CD4-positive, alpha-beta T cell treated with Interleukin-4 for 4 hours (primary cell): Measurements from ENCODE around the gene RASA3.
"Not testable (repeated sequence)": the region's sequence is repeated elsewhere in the genome, so short reads cannot be mapped to it uniquely, and the experiment has no call there.

Experiments
- DNase-seq: peaks from one replicate; pipeline ENCODE4 v3.0.0-alpha.2; 2020

The RASA3 gene

GRCh38 chr13:114155320-114155719, 22.9 kb upstream of the RASA3 start:
- no peak for DNase-seq

- no peak for DNase-seq
These were observed 22.1 kb upstream of the RASA3 start for GRCh38 chr13:114154476-114154875.

DNA sequence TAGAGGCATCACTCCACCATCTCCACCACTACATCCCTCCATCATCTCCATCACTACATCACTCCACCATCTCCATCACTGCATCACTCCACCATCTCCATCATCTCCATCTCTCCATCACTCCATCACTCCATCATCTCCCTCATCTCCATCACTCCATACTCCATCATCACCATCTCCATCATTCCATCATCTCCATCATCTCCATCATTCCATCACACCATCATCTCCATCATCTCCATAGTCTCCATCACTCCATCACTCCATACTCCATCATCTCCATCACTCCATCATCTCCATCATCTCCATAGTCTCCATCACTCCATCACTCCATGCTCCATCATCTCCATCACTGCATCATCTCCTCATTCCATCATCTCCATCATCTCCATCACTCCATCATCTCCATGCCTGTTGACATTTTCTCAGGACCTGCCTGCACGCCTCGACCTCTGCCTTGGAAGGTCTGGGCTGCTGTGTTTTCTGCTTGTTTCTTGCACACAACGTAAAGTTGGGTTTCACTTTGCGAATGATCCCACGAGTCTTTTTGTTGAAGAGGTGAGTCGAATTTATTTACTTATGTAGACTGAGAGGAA, 21.2 kb upstream of the RASA3 start:
- DNase-seq: no peak

- no peak for DNase-seq
These were observed 20.5 kb upstream of the RASA3 start for GRCh38 chr13:114152831-114153371.

DNA sequence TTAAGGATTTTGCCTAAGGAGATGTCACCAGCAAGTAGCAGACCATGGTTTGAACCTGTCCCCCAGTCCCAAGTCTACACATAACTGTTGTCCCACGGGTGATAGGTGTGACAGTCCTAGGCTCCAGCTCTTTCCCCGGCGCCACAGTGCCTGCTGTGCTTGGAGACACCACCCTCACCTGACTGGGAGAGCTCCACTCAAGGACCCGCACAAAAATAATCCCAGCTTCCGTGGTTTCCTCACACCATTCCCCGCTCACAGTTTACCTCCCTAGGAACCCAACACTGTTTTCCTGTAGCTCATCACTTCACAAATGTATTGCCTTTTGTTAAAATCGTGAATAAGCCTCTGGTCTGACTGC, 19.8 kb upstream of the RASA3 start:
- DNase-seq: no peak

DNA sequence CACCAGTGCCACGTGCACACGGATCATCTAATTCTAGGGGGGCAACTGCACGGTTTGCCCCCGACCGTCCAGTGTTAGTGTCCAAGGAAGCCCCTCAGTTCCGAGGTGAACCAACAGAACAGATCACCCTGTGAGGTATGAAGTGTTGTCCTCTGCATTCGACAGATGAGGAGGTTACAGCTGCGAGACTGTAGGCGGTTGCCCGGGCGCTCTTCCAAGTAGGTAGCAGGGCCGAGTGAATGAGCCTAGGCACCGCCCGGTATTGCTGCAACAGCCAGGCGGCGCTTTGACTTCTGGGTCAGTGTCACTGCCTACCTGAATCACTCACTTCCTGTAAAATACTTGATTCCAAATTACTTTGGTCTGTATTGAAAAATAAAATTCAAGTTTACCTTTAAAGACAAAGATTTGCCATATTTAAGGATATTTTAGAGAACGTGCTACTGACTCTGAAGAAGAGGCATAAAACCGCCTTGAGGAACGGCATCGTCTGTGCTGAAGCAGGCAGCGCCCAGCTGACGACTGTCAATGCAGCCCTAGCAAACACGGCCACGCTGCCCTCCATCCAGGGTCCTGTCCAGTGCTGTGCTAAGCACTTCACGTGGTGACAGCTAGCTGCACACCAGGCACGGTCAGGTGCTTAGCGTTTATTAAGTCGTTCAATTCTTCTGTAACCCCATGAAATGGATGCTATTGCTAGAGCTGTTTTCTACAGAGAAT, 19.3 kb upstream of the RASA3 start:
- peak; percentile 73 for DNase-seq

GRCh38 chr13:114151031-114151430, 18.6 kb upstream of the RASA3 start:
- no peak for DNase-seq

GRCh38 chr13:114149774-114150740, 17.6 kb upstream of the RASA3 start:
- no peak for DNase-seq

DNA sequence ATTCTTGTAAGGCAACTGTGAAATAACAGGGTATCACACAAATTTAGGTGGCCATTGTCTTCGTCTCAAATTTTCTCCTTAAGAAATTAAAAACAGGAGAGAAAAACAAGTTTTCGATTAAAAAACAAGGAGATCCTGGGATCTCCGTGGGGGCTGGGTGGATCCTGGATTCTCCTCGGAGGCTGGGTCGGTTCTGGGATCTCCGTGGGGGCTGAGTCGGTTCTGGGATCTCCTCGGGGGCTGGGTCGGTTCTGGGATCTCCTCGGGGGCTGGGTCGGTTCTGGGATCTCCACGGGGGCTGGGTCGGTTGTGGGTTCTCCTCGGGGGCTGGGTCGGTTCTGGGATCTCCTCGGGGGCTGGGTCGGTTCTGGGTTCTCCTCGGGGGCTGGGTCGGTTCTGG, 16.5 kb upstream of the RASA3 start:
- DNase-seq: not testable (repeated sequence)

GRCh38 chr13:114148521-114148855, 16.1 kb upstream of the RASA3 start:
- peak; percentile 97 for DNase-seq

DNA sequence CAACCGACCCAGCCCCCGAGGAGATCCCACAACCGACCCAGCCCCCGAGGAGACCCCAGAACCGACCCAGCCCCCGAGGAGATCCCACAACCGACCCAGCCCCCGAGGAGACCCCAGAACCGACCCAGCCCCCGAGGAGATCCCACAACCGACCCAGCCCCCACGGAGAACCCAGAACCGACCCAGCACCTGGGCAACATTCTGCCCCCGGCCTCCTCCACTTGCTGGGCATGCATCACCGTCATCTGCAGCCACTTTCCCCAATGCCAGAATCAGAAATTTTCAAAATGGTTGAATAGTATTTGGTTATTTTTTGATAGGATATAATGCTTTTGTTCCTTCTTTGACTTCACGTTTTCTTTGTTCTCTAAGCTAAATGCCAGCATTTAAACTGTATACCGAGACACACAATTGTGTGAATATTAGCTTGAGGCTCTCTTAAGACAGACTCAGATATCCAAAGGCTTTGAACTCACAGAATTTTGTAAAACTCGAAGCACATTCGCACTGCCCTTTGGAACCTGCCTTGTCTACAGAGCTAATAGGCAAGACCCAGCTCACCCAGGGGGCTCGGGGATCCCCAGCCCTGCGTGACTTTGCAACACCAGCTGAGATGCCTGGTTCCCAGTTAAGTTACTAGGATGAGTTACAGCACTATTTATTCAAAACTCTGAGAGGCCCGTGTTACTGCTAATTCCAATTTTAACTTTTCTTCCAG, 15.5 kb upstream of the RASA3 start:
- DNase-seq: no peak

DNA sequence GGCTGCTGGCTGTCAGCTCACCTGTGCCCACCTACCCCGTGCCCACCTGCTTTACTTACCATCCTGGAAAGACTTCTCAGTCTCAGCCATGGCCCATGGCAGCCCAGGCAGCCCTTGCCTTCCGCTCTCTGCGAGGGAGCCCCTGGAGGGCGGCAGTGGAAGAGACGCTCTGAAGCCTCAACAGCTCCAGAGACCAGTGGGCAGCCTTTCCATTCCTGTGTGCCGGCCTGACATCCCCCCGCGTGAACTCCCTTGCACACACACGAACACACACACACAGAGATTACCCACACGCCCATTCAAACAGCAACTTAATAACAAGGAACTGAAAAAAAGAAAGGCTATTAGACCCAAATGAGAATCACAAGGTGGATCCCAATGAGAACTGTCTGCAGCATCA, 14.2 kb upstream of the RASA3 start:
- DNase-seq: no peak

- no peak for DNase-seq
These were observed 13.8 kb upstream of the RASA3 start for GRCh38 chr13:114146173-114146572.

DNA sequence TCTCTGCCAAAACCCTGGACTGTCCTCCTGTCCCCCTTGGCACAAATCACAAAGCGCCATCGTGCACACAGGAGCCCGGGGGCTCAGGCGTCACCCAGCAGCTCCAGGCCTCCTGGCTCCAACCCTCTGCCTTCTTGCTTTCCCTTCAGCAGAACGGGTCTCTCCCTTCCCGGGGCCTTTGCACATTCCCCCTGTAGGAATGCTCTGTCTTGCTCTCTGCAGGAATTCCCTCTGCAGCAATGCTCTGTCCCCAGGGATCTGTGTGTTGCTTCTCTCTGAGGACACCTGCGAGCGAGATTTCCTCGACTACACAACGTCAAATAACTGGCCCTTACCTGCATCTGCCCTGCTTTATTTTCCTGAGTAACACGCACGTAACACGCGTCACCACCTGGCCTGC, 13.3 kb upstream of the RASA3 start:
- no peak for DNase-seq

DNA sequence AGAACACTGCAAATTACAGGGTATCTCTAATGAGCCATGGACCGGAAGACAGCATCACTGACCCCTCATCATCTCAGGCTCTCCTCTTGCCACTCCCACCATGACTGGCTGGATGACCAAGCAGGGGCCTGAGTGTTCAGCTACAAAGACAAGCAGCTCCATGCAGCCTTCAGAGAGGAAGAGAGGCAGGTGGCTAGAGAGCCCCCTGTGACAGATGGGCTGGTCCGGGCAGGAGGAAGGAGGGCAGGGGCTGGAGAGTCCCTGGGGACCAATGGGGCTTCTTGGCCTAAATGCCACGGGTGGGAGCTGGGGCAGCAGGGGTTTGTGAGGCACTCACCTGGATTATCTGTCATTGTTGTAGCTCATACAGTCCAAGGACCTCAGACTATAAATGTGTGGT, 12.8 kb upstream of the RASA3 start:
- no peak for DNase-seq

- no peak for DNase-seq
These were observed 12.3 kb upstream of the RASA3 start for GRCh38 chr13:114144606-114145244.

DNA sequence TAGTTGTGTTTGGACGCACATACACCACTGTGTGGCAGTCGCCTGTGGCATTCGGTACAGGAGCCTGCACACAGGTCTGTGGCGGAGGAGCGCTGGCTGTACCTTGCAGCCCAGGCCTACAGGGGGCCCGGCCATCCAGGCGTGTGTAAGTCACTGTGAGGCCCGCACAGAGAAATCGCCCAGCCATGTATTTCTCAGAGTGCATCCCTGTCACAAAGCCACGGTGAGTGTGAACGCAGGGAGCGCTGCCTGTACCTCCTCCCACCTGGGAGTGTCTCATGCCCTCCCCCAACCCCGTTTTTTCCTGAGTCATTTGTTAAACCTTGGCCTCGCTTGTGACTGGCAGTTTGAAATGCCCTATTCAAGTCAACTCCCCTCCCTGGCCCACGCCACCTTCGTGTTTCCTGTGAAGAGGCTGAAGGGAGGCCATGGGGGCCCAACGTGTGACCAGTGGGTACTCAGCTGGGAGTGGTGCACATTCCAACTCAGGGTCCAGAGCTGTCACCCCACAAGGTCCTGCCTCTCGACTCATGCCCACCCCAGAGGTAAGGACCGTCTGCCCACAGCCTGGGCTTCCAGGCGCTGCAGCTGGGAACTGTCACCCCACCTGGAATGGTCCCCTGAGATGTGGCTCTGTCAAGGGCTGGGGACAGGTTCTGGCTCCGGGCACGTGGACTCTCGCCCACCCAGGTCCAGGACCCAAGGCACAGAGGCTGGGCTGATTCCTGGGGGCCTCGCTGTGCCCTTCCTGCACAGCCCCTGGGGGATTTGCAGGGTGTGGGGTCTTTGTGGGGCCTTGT, 11.6 kb upstream of the RASA3 start:
- DNase-seq: no peak

- peak; percentile 92 for DNase-seq
These were observed 10.4 kb upstream of the RASA3 start for GRCh38 chr13:114142640-114143490.

- DNase-seq: no peak
These were observed 9.7 kb upstream of the RASA3 start for GRCh38 chr13:114142137-114142550.

DNA sequence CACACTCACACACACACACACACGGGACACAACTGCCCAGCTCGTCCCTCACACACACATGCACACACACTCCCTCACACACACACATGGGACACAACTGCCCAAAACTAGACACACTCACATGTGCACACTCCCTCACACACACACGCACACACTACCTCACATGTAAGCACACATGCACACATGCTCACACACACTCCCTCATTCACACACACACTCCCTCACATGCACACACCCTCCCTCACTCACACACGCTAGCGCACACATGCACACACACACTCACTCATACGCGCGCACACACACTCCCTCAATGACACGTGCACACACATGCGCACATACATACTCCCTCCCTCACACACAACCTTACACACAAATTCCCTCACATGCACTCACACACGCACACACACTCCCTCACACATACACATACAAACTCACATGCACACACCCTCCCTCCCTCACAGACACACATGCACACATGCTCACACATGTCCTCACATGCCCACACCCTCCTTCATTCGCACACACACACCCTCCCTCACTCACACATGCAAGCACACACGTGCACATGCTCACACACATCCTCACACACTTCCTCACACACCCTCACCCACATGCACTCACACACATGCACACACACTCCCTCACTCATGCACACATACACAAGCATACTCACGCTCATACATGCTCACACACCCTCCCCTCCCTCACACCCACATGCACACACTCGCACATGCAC, 9.0 kb upstream of the RASA3 start:
- no peak for DNase-seq
